GM18526 (cell line): ENCODE results near the gene COPS4.

ENCODE experiments used
- POLR2A ChIP-seq: IDR thresholded peaks from 3 replicates; pipeline ENCODE4 v1.6.1; 2011; ENCODE audit not compliant: insufficient read length; ENCODE audit errors: extremely low read depth

The COPS4 gene

DNA sequence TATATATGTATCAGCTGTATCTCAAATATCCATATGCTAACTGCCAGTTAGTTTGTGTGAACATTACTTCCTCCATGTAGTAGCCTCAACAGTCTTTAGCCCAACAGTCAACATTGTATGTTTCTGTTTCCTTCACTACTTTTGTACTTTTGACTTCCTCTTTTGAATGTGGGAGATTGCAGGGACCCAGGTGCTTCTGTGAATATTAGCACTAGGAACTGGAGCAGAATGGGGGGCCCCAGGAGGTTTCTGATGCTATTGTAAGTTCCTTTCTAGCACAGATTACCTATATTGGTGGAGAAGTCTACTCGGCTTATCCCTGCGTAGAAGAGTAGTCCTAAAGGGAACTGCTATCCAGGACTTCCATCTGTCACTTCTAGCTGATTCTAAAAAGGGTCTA is 77.2 kb downstream of the COPS4 start:
- no peak for TF ChIP-seq POLR2A

DNA sequence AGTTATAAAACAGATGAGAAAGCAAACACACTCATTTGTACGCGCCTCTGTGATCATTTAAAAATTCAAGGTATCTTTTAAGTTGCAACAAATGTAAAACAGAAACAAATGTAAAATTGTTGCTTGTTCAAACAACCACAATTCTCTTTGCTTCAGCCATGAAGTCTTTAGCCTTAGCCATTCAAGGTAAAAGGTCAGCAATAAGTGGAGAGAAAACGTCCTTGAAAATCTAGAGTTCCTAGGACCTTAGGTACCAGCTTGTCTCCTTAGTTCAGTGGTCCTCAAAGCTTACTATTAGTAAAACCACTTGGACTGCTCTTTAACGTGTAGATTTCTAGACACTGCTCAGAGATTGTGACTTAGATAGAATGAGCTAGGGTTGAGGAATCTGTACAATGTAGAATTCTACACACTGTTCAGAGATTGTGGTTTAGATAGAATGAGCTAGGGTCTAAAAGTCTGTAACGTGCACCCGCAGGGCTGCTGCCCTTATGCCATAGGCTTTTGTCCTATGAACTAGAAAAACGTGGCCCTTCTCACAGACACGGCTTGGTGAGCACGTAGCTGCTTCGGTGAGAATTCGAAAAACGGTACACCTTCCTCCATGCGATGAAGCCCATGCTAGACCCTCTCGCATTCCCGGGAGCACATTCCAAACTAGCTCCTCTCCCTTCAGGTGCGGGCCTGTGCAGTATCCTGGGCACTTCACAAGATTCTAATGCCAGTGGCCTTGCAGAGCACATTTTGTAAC is 77.9 kb downstream of the COPS4 start:
- peak; percentile 55 for TF ChIP-seq POLR2A

DNA sequence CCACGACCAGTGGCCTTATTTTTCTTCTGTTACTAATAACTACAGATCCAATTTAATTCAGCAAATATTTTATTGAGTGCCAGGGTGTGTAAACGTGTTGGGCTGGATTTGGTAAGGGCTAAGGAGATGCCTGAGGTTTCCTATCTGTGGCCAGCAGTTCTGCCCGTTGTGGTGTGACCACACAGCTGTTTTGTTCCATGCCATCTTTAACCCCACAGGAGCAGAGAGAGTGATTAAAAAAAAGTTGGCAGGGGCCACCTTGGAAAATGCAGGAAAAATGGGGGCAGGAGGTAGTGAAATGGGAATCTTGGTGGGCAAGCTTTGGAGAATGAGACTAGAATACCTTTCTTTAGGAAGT is 78.4 kb downstream of the COPS4 start:
- TF ChIP-seq POLR2A, result peak; percentile 3

DNA sequence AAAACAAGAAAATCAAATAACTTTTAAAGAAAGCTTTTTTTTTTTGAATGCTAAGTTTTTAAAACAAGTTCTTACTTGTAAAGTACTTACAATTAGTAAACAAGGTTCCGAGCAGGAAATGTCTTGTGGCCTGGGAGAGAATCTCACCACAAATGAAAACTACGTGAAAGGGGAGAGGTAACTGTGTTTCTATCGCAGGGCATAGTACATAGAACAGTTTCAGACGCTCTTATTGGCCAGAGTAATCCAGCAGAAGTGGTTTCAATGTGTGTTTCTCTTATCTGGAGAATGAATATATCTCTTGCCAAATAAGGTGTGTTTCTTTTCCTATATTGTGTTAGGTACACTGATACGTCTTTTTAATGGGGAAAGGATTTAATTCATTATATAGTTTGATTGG is 79.6 kb downstream of the COPS4 start, which contains the start of gene PLAC8:
Gene PLAC8, minus strand, starts transcription at position 154 of the 400 bp plus-strand sequence. CDS start 6,808 bp downstream, outside the sequence.
- peak; percentile 50 for TF ChIP-seq POLR2A

DNA sequence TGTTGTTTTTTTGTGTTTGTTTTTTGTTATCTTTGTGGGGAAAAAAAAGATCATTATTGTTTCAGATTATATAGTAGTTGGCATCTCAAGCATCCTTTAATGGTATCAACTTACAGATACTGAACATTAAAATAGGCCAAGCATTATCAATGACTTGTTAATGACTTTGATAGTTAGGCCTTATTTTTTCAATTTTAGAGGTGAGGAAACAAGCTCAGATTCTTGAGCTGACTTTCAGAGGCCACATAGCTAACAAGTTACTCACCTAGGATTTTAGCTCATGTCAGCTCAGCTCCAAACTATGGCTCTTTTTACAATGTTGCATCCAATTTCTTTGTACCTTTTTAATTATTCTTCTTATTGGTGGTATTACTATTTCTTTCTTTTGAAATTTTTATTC is 80.0 kb downstream of the COPS4 start:
- TF ChIP-seq POLR2A, result no peak

DNA sequence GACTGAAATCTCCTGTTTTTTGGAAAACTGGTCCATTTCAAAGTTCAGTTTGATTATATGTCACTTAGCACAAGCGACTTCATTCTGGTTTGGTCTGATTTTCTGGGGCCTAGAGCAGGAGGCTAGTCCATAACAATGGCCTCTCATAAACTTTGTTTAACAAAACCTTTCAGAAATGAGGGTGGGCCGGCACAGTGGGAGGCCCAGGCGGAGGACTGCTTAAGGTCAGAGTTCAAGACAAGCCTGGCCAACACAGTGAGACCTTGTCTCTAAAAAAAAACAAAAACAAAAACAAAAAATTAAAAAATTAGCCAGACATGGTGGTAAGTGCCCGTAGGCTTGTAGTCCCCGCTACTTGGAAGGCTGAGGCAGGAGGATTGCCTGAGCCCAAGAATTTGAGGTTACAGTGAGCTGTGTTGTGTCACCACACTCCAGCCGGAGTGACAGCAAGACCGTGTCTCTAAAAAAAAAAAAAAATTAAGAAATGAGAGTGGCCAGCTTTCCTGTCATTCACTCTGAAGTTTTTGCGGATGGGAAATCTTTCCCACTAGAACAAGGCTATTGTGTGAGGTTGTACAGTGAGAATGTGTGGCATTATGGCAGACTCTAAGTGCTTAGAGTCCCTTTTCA is 80.8 kb downstream of the COPS4 start:
- TF ChIP-seq POLR2A, result no peak

DNA sequence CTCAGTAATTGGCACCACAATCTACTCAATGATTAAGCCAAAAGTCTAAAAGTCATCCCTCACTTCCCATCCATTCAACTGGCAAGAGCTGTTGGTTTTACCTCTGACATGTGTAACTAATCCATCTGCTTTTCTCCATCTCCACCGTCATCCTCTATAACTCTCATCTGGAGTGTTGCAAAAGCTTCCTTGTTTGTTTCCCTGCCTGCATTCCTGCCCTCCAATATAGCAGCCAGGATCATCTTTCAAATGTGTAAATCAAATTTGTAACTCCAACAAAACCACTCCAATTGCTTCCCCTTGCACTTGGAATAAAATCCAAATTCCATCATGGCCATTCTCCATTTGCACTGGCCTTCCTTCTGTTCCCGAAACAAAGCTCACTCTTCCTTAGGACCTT is 83.9 kb downstream of the COPS4 start:
- no peak for TF ChIP-seq POLR2A

DNA sequence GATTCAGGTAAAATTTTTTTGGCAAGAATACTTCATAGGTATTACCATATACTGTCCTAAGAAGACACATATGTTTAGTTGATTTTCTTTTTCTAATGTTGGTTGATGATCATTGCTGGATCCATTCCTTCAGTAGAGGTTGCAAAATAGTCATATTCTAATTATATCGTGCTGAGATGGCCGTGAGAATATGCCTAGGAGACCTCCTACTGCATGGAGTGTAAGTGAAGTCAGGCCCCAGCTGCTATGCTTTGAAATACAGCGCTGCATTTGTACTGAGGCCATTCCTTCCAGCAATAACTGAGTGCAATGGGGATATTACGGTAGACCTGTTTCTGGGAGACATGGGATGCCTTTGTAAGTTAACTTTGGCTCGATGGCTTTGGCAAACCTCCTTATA is 86.3 kb downstream of the COPS4 start:
- TF ChIP-seq POLR2A, result no peak

DNA sequence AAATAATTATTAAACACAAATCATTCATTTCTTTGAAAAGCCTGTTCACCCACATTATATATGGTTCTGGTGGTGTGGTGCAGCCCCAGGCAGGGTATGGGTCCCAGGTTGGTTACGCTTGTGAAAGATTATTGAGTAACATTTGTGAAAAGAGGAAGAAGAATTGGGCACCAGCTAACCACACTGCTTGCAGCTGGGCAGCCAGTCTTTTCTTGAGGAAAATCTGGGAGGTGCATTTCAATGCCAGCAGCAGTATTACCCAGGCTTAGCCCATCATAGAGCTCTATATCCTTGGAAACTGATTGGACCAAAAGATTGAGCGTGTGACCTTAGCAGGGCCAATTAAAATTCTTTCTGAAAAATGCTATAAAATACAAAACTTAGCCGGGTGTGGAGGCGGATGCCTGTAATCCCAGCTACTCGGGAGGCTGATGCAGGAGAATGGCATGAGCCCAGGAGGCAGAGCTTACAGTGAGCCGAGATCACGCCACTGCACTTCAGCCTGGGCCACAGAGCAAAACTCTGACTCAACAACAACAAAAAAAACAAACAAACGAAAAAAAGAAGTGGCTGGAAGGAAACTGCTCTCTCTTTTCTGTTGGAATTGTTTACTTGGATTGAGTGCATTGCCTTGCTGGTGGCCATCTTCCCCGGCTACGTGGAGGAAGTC is 89.3 kb downstream of the COPS4 start:
- TF ChIP-seq POLR2A, result no peak
